HG02852 (cell line): ENCODE measurements around the gene NAA38.

Experiments used
- ATAC-seq: cut with Tn5 transposase; IDR thresholded peaks from one replicate; pipeline ENCODE4 v1.9.1; 2021; ENCODE audit warnings: mild to moderate bottlenecking, moderate library complexity; ENCODE audit not compliant: unreplicated experiment

NAA38 gene

DNA sequence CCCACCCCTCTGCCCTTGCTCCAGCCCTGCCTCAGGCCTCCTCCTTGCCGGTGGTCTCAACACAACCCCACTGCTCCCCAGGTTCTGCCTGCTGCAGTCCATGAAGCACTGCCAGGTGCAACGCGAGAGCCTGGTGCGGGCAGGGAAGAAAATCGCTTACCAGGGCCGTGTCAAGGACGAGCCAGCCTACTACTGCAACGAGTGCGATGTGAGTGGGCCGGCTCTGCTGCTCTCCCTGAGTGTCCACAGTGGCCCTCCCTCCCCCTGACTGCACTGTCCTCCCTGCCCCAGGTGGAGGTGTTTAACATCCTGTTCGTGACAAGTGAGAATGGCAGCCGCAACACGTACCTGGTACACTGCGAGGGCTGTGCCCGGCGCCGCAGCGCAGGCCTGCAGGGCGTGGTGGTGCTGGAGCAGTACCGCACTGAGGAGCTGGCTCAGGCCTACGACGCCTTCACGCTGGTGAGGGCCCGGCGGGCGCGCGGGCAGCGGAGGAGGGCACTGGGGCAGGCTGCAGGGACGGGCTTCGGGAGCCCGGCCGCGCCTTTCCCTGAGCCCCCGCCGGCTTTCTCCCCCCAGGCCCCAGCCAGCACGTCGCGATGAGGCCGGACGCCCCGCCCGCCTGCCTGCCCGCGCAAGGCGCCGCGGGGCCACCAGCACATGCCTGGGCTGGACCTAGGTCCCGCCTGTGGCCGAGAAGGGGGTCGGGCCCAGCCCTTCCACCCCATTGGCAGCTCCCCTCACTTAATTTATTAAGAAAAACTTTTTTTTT, 4.3 kb downstream of the NAA38 start:
- ATAC-seq, result no peak

DNA sequence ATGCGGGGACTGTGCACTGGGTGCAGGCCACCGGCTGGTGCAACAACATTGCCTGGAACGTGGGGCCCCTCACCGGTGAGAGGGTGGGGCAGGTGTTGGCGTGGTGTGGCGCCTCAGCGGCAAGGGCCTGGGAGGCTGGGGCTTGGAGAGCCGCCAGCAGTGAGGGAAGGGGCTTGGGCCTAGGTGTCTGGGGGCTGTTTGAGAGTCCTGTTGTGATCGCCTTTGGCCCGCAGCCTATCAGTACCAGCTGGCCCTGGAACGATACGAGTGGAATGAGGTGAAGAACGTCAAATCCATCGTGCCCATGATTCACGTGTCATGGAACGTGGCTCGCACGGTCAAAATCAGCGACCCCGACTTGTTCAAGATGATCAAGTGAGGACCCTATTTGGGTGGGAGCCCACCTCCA, 5.1 kb downstream of the NAA38 start:
- no peak for ATAC-seq

DNA sequence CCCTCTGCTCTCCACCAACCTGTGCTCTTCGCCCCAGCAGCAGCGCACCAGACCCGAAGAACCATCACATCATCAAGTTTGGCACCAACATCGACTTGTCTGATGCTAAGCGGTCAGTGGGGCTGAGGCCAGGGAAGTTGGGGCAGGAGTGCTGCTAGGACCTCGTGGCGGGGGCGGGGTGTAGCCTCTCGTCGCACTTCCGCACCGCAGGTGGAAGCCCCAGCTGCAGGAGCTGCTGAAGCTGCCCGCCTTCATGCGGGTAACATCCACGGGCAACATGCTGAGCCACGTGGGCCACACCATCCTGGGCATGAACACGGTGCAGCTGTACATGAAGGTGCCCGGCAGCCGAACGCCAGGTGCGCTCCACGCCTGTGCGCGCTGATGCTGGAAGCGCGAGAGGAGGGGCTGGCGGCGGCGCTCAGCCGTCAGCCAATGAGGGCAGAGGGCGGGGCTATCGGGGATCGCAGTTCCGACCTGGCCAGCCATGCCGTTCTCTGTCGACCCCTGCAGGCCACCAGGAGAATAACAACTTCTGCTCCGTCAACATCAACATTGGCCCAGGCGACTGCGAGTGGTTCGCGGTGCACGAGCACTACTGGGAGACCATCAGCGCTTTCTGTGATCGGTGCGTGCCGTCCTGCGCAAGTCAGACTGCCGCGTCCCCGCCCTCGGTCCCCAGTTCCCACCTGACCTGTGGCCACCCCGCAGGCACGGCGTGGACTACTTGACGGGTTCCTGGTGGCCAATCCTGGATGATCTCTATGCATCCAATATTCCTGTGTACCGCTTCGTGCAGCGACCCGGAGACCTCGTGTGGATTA, 5.7 kb downstream of the NAA38 start:
- ATAC-seq, result peak; percentile 70

DNA sequence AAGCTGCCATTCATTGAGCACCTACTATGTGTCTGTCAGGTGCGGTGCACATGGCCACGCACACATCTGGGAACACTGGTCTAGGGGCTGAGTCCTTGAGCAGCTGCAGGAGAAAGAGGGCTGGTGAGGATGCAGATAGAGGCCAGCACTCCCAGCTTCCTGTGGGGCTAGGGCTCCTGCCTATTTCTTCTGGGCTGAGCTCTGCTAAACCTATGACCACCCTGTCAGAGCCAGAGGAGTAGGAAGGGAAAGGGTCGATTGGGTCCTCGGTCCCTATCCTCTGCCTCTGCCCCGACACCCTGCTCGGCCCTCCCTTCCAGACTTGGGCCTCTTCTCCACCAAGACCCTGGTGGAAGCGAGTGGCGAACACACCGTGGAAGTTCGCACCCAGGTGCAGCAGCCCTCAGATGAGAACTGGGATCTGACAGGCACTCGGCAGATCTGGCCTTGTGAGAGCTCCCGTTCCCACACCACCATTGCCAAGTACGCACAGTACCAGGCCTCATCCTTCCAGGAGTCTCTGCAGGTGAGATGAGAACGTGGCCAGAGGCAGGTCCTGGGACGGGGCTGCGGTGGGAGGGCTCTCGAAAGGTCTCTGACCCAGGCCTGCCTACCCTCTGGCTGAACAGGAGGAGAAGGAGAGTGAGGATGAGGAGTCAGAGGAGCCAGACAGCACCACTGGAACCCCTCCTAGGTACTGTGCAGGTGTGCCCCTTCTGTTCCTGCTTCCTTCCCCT, 6.5 kb downstream of the NAA38 start:
- no peak for ATAC-seq

DNA sequence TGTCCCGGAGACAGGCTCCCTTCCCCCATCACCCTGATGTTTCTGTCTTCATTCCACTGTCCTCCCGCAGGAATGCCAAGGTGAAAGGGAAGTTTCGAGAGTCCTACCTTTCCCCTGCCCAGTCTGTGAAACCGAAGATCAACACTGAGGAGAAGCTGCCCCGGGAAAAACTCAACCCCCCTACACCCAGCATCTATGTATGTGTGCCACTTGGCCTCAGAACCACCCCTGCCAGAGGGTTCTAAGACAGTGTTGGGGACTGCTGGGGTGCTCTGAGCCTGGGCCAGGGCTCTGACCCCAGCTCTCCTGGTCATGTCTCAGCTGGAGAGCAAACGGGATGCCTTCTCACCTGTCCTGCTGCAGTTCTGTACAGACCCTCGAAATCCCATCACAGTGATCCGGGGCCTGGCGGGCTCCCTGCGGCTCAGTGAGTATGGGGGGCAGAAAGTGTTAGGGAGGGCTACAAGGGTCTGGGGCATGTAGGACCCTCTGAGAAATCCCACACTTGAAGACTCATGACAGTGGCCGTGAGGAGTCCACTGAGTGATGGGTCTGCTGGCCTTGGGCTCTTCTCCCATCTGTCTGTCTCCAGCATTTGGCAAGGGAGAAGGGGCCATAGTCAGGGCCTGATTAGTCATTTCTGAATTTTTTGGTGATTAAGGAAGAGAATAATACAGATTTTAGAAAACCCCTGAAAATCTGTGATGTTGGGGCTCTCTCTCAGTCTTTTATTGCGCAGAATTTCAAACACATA, 7.4 kb downstream of the NAA38 start:
- no peak for ATAC-seq

DNA sequence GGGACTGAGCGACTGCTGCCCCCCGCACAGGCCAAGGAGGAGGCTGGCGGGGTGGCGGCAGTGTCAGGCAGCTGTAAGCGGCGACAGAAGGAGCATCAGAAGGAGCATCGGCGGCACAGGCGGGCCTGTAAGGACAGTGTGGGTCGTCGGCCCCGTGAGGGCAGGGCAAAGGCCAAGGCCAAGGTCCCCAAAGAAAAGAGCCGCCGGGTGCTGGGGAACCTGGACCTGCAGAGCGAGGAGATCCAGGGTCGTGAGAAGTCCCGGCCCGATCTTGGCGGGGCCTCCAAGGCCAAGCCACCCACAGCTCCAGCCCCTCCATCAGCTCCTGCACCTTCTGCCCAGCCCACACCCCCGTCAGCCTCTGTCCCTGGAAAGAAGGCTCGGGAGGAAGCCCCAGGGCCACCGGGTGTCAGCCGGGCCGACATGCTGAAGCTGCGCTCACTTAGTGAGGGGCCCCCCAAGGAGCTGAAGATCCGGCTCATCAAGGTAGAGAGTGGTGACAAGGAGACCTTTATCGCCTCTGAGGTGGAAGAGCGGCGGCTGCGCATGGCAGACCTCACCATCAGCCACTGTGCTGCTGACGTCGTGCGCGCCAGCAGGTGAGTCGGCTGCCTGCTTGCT, 8.1 kb downstream of the NAA38 start:
- ATAC-seq, result no peak

DNA sequence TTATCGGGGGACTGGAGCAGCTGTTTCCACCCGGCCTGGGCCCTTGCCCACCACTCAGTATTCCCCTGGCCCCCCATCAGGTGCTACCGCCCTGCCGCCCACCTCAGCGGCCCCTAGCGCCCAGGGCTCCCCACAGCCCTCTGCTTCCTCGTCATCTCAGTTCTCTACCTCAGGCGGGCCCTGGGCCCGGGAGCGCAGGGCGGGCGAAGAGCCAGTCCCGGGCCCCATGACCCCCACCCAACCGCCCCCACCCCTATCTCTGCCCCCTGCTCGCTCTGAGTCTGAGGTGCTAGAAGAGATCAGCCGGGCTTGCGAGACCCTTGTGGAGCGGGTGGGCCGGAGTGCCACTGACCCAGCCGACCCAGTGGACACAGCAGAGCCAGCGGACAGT, 8.6 kb downstream of the NAA38 start:
- no peak for ATAC-seq

DNA sequence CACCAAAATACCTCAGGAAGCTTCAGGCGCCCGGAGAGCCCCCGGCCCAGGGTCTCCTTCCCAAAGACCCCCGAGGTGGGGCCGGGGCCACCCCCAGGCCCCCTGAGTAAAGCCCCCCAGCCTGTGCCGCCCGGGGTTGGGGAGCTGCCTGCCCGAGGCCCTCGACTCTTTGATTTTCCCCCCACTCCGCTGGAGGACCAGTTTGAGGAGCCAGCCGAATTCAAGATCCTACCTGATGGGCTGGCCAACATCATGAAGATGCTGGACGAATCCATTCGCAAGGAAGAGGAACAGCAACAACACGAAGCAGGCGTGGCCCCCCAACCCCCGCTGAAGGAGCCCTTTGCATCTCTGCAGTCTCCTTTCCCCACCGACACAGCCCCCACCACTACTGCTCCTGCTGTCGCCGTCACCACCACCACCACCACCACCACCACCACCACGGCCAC, 9.2 kb downstream of the NAA38 start:
- ATAC-seq, result no peak

DNA sequence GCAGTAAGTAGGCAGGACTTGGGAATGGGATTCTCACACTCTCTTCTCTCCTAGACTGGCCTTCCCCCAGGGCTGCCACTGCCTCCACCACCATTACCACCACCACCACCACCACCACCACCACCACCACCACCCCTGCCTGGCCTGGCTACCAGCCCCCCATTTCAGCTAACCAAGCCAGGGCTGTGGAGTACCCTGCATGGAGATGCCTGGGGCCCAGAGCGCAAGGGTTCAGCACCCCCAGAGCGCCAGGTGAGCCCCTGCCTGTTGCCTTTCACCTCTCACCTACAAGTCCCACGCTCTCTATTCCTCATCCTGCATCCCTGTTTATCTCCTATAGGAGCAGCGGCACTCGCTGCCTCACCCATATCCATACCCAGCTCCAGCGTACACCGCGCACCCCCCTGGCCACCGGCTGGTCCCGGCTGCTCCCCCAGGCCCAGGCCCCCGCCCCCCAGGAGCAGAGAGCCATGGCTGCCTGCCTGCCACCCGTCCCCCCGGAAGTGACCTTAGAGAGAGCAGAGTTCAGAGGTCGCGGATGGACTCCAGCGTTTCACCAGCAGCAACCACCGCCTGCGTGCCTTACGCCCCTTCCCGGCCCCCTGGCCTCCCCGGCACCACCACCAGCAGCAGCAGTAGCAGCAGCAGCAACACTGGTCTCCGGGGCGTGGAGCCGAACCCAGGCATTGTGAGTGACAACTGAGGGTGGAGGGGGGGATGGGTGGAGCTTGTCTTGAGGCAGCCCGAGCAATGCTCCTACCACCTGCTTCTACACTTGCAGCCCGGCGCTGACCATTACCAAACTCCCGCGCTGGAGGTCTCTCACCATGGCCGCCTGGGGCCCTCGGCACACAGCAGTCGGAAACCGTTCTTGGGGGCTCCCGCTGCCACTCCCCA, 10.3 kb downstream of the NAA38 start:
- ATAC-seq, result no peak

DNA sequence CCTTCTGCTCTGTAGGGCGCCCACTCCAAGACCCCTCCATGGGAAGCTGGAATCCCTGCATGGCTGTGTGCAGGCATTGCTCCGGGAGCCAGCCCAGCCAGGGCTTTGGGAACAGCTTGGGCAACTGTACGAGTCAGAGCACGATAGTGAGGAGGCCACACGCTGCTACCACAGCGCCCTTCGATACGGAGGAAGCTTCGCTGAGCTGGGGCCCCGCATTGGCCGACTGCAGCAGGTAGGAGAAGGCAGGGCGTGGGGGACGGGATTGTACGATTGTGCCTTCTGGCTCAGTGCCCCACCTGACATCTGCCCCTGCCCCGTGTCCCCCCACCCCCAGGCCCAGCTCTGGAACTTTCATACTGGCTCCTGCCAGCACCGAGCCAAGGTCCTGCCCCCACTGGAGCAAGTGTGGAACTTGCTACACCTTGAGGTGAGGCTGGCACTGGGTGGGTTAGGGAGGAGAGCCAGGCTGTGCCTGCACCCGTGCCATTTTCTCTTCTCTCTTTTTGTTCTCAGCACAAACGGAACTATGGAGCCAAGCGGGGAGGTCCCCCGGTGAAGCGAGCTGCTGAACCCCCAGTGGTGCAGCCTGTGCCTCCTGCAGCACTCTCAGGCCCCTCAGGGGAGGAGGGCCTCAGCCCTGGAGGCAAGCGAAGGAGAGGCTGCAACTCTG, 11.2 kb downstream of the NAA38 start:
- ATAC-seq, result no peak

DNA sequence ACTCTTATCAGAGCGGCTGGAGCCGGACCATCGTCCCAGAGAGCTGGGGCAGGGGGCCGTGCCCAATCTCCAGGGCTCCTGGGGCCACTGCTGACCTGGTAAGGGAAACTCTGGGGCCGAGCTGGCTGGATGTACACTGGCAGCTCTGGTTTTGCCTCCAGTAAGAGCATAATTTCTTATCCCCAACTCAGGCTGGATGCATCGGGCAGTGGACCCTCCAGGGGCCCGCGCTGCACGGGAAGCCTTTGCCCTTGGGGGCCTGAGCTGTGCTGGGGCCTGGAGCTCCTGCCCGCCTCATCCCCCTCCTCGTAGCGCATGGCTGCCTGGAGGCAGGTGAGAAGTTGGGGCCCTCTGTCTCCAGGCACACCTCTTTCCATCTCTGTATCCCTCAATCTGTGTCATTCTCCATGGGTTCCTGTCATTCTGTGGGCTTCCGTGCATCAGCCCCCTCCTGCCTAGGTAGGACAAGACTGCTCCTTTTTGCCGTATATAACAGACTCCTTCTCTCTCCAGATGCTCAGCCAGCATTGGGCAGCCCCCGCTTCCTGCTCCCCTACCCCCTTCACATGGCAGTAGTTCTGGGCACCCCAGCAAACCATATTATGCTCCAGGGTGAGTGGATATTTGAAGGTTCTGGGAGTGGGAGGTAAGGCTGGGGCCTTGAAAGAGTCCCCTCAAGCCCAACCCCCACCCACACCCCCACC, 11.8 kb downstream of the NAA38 start:
- no peak for ATAC-seq

DNA sequence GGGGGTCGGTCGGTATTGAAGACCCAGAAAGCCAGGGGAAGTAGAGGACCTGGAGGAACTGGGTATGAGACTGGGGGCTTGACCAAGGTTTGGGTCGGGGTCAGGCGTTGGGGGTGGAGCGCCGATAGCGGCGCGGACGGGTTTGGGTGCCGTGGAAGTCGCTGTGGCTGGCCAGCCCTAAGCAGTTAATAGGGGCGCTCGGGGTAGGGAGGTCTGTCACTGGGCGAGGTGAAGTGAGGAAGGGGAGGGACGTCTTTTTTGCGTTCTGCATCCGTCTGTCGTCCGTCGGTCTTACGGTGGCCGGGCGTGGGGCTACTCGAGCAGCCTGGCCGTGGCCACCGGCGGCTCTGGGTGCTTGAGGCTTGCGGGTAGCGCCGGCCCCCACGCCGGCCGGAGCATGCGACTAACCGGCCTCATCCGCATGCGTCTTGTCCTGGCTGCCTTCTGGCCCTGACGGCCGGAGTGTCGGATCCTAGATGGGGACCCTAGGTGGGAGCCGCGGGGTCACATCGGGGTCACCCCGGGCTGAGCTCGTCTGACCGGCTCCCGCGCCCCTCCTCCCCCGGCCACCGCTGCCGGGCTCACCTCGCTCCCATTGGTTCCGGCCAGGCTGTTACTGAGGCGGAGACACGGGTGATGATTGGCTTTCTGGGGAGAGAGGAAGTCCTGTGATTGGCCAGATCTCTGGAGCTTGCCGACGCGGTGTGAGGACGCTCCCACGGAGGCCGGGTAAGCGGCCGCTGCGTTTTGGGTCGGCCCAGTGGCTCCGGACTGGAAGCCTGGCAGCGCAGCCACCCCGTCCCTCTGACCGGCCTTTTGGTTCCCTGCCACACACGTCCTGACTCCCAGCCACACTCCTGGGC, 12.8 kb downstream of the NAA38 start:
- ATAC-seq, result peak; percentile 51

DNA sequence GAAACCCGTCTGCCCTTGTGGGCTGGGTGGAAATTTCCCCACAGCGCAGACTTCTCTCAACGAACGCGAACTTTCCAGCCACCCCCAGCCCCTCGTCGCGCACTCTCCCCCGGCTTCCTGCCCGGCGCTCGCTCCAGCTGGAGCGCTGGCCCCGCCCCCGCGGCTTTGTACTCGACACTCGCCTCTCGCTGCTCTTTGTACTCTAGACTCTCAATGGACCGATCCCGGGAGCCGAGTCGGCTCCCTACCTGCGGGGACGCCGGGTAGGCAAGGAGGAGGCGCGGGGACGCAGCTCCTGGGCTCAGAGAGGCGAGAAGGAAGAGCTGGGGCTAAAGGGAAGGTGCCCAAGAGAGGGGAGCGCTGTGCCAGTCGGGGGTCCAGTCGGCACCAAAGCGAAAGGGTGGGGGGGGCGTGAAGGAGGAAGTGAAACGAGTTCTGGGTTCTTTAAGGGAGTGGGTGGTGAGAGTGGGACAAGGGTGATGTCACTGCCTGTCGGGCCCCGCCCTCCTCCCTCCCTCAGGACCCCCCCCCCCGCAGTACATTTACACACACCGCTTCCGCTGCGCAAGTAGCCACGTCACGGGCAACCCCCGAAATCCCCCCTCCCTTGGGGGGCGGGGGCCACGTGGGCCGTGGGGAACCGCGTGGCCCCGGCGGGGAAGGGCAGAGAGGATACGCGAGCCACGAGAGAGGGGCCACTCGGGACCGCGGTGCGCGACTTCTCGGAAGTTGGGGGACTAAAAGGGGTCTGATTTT, 13.6 kb downstream of the NAA38 start:
- ATAC-seq, result peak; percentile 29

DNA sequence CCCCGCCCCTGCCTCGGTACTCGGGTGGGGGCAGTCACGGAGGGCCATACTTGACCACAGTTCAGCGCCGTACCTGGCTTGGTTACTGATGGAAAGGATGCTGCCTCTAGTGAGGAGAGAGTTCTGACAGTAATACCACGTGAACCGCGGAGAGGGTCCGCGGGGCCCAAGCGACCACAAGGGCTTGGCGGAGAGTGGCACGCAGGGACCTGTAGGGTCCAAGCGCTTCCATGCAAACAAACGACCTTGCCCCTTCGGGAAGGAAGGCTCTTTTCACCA, 14.2 kb downstream of the NAA38 start:
- ATAC-seq, result no peak

DNA sequence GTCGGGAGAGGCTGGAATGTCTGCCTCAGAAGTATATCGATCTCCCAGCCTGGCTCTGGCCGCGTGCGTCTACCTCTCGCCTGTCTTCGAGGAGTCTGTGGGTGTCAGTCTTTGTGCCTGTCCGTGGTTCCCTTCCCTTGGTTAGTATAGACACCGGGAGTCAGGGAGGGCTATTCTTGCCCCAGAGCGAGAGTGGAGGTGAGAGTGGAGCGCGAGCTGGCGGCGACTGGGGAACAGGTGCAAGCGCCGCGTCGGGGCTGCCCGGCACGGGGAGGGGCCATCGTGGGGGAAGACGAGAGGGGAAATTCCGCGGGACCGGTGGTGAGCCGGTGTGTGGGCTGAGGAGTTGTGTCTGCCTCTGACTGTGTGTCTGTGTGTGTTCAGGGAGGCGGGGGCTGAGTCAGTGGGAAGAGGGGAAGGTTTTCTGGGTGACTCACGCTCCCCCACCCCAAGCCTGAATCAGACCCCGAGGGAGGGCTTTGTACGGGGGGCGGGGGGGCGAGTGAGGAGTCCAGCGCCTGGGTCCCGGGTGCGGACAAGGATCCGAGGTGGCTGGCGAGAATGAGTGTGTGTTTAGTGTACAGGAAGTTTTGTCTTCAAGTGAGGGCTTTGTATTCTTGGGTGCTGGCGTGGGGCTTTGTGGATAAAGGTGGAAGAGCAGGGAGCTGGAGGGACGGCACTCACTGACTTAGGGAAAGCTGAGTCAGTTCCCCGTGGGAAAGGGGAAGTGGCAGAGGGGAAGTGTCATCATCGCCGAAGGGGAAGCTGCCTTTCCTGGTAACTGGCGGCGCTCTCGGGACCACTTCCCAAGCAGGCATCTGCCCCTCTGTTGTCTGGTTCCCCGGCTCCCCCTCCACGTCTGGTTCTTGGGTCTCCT, 14.7 kb downstream of the NAA38 start:
- ATAC-seq, result peak; percentile 36

DNA sequence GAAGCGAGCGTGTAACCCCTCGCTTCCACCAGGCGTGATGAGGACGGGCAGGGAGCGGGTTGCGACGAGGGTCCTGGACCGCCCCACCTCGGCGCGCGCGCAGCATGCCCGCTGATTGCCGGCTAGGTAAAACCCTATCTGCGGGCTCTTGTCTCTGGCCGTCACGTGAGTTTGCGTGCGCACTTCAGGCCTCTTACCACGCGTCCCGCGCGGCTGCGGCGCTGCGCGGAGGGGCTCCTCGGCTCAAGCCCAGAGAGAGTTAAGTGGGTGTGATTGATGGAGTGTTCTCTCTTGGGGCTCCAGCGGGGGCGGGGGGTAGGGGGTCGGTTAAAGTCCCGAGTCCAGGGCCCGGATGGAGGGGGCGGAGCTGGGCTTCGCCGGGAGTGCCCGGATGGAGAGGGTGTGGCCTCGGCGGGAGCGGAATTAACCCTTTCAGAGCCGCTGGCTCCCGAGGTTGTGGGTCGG, 15.4 kb downstream of the NAA38 start:
- peak; percentile 25 for ATAC-seq
